BLaER1 (cell line): ENCODE data around the gene MTHFS.
A peak's percentile ranks its signal among the peaks of the same experiment; 100 is the strongest.

ENCODE experiments used
- H3K27ac ChIP-seq: shearing (Covaris generic); formaldehyde crosslinking; 2 replicates; pipeline ENCODE4 v1.8.1; 2022
- H3K27me3 ChIP-seq: shearing (Covaris generic); formaldehyde crosslinking; 2 replicates; pipeline ENCODE4 v1.8.1; 2022
- H3K36me3 ChIP-seq: shearing (Covaris generic); formaldehyde crosslinking; 2 replicates; pipeline ENCODE4 v1.8.1; 2022
- H3K4me1 ChIP-seq: shearing (Covaris generic); formaldehyde crosslinking; 2 replicates; pipeline ENCODE4 v1.8.1; 2022
- H3K4me2 ChIP-seq: shearing (Covaris generic); formaldehyde crosslinking; 2 replicates; pipeline ENCODE4 v1.8.1; 2022
- H3K4me3 ChIP-seq: shearing (Covaris generic); formaldehyde crosslinking; 2 replicates; pipeline ENCODE4 v1.8.1; 2022
- H3K9ac ChIP-seq: shearing (Covaris generic); formaldehyde crosslinking; 2 replicates; pipeline ENCODE4 v1.8.1; 2022
- H3K9me3 ChIP-seq: shearing (Covaris generic); formaldehyde crosslinking; 2 replicates; pipeline ENCODE4 v1.8.1; 2022
- H4K20me1 ChIP-seq: shearing (Covaris generic); formaldehyde crosslinking; 2 replicates; pipeline ENCODE4 v1.8.1; 2022
- Cebpa-rat ChIP-seq: shearing (Covaris generic); IDR thresholded peaks from 2 replicates; pipeline ENCODE4 v1.8.1; 2022

Gene MTHFS

GRCh38 chr15:79898369-79898768 is 1.6 kb upstream of the MTHFS start:
- Histone ChIP-seq H4K20me1 (no peaks in the 10 kb centered on the region), H3K36me3 (no peaks in the 10 kb centered on the region), H3K9ac (no peak overlapping the region), H3K4me3 (no peak overlapping the region), H3K4me1 (peaks cover 47% of the 10 kb centered on the region), H3K27me3 (no peaks in the 10 kb centered on the region), H3K9me3 (no peaks in the 10 kb centered on the region), H3K27ac (peak overlapping the region; percentile 98; the same call in 1 of the 2 replicates), H3K4me2 (peak overlapping the region; percentile 85)
- no peak for TF ChIP-seq Cebpa-rat

- Histone ChIP-seq H3K4me2 (peak overlapping the region; percentile 85), H3K4me3 (peak overlapping the region; percentile 87), H3K27ac (peak overlapping the region; percentile 98), H3K9me3 (no peaks in the 10 kb centered on the region), H3K4me1 (peaks cover 47% of the 10 kb centered on the region), H4K20me1 (no peaks in the 10 kb centered on the region), H3K36me3 (peaks cover 5% of the 10 kb centered on the region; the same call in 1 of the 2 replicates), H3K9ac (peak overlapping the region; percentile 96), H3K27me3 (no peaks in the 10 kb centered on the region)
- TF ChIP-seq Cebpa-rat = no peak
Observed at GRCh38 chr15:79897701-79898113, 893 bp upstream of the MTHFS start.

GRCh38 chr15:79897380-79897678 is 515 bp upstream of the MTHFS start:
- Histone ChIP-seq H4K20me1 (no peaks in the 10 kb centered on the region), H3K4me2 (peak overlapping the region; percentile 85), H3K9ac (peak overlapping the region; percentile 96), H3K36me3 (peaks cover 9% of the 10 kb centered on the region; the same call in 1 of the 2 replicates), H3K4me3 (peak overlapping the region; percentile 87), H3K27me3 (no peaks in the 10 kb centered on the region), H3K27ac (peak overlapping the region; percentile 98), H3K4me1 (peaks cover 45% of the 10 kb centered on the region), H3K9me3 (no peaks in the 10 kb centered on the region)
- TF ChIP-seq Cebpa-rat = no peak

- peaks cover 9% of the 10 kb centered on the region; the same call in 1 of the 2 replicates for H3K36me3 ChIP-seq
- peak overlapping the region; percentile 87 for H3K4me3 ChIP-seq
- no peaks in the 10 kb centered on the region for H3K27me3 ChIP-seq
- peak overlapping the region; percentile 96 for H3K9ac ChIP-seq
- TF ChIP-seq Cebpa-rat = no peak
- no peaks in the 10 kb centered on the region for H4K20me1 ChIP-seq
- peak overlapping the region; percentile 85 for H3K4me2 ChIP-seq
- H3K4me1 ChIP-seq = peaks cover 38% of the 10 kb centered on the region
- H3K27ac ChIP-seq = peak overlapping the region; percentile 98
- no peaks in the 10 kb centered on the region for H3K9me3 ChIP-seq
Observed at GRCh38 chr15:79896131-79896633, 632 bp downstream of the MTHFS start.

GRCh38 chr15:79887054-79887930 is 9.5 kb downstream of the MTHFS start:
- no peak overlapping the region for H3K4me2 ChIP-seq
- no peaks in the 10 kb centered on the region for H4K20me1 ChIP-seq
- no peak overlapping the region for H3K9ac ChIP-seq
- H3K36me3 ChIP-seq = peaks cover 71% of the 10 kb centered on the region
- H3K4me3 ChIP-seq = no peak overlapping the region
- H3K4me1 ChIP-seq = no peaks in the 10 kb centered on the region
- H3K27ac ChIP-seq = no peak overlapping the region
- H3K27me3 ChIP-seq = no peaks in the 10 kb centered on the region
- TF ChIP-seq Cebpa-rat = no peak
- no peaks in the 10 kb centered on the region for H3K9me3 ChIP-seq

GRCh38 chr15:79886124-79886523 is 10.7 kb downstream of the MTHFS start:
- Histone ChIP-seq H4K20me1 (no peaks in the 10 kb centered on the region), H3K4me2 (no peak overlapping the region), H3K36me3 (peaks cover 83% of the 10 kb centered on the region), H3K4me3 (no peak overlapping the region), H3K9ac (no peak overlapping the region), H3K9me3 (peaks cover 4% of the 10 kb centered on the region), H3K27ac (no peak overlapping the region), H3K27me3 (no peaks in the 10 kb centered on the region), H3K4me1 (no peaks in the 10 kb centered on the region)
- TF ChIP-seq Cebpa-rat = no peak

GRCh38 chr15:79884204-79884596 is 12.6 kb downstream of the MTHFS start:
- Histone ChIP-seq H3K4me3 (no peak overlapping the region), H3K36me3 (peaks cover 89% of the 10 kb centered on the region), H3K9ac (no peak overlapping the region), H3K4me1 (no peaks in the 10 kb centered on the region), H3K27me3 (no peaks in the 10 kb centered on the region), H3K4me2 (no peak overlapping the region), H3K27ac (no peak overlapping the region), H4K20me1 (no peaks in the 10 kb centered on the region), H3K9me3 (peaks cover 17% of the 10 kb centered on the region)
- no peak for TF ChIP-seq Cebpa-rat

GRCh38 chr15:79883579-79884203 is 13.1 kb downstream of the MTHFS start:
- peaks cover 89% of the 10 kb centered on the region for H3K36me3 ChIP-seq

GRCh38 chr15:79881668-79882067 is 15.1 kb downstream of the MTHFS start:
- Histone ChIP-seq H3K4me3 (no peak overlapping the region), H4K20me1 (no peaks in the 10 kb centered on the region), H3K27ac (no peak overlapping the region), H3K9me3 (peaks cover 42% of the 10 kb centered on the region), H3K4me1 (no peaks in the 10 kb centered on the region), H3K27me3 (no peaks in the 10 kb centered on the region), H3K36me3 (peaks cover 93% of the 10 kb centered on the region), H3K4me2 (no peak overlapping the region), H3K9ac (no peak overlapping the region)
- no peak for TF ChIP-seq Cebpa-rat

More at GRCh38 chr15:79883579-79884203, 13.1 kb downstream of the MTHFS start:
- Histone ChIP-seq H3K27ac (no peak overlapping the region), H3K4me3 (no peak overlapping the region), H4K20me1 (no peaks in the 10 kb centered on the region), H3K9me3 (peaks cover 22% of the 10 kb centered on the region), H3K4me2 (no peak overlapping the region), H3K4me1 (no peaks in the 10 kb centered on the region), H3K9ac (no peak overlapping the region), H3K27me3 (no peaks in the 10 kb centered on the region)
- TF ChIP-seq Cebpa-rat = no peak

- peaks cover 96% of the 10 kb centered on the region for H3K36me3 ChIP-seq
- no peak for TF ChIP-seq Cebpa-rat
- H3K4me1 ChIP-seq = no peaks in the 10 kb centered on the region
Observed at GRCh38 chr15:79881254-79881653, 15.6 kb downstream of the MTHFS start.

More at GRCh38 chr15:79881254-79881653, 15.6 kb downstream of the MTHFS start:
- no peak overlapping the region for H3K4me3 ChIP-seq
- H3K27ac ChIP-seq = no peak overlapping the region
- H4K20me1 ChIP-seq = no peaks in the 10 kb centered on the region
- H3K9ac ChIP-seq = no peak overlapping the region
- H3K9me3 ChIP-seq = peaks cover 46% of the 10 kb centered on the region
- H3K27me3 ChIP-seq = no peaks in the 10 kb centered on the region
- H3K4me2 ChIP-seq = no peak overlapping the region
